ENCODE measurements around the gene WDR74. TPM values are rescaled to one million over a fixed set of nuclear protein-coding genes. Genes with fewer than 3 reads are reported as not detected.

Gene WDR74
- total and polyA plus RNA-seq, 2 of the 13 experiments (the other 11 are each of a cell fraction or from before 2014, with no cell fraction given) = 77.0 to 83.3 TPM

DNA sequence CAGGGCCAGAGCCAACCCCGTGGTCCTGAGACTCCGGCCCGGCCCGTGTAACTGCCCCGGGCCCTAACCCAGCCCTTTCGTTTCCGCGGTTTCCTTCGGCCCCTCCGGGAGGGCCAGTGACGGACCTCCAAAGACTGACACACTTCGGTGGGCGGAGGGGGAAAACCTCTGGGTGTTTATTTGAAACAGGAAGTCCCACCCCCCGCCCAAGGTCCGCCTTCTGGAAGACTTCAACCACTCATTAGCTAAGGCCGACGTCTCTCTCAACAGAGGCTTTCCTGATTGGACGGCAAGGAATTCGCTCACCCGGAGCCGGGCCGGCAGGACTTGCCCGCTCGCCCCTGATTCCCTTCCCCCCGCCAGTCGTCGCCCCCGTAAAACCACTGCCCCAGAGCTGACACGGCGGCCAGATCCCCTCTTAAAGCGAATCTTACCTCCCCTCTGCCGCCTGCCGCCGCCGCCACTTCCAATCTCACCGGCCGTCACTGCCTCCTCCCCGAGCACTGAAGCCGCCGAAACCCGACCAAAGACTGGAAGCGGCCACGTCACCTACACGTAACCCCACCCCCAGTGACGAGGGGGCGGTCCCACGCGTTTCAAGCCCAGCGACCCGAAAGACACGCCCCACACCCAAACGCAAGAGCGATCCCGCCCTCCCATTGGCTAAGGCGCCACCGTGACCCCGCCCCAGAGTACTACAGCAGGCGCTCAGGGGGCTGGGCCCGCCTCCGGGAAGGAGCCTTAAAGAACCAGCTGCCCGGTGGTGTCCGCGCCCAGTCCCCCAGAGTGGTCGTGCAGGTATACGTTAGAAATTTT lies 7.7 kb downstream of the WDR74 start, which contains the start of gene STX5 (continued):
- TF ChIP-seq, protein P1, sequence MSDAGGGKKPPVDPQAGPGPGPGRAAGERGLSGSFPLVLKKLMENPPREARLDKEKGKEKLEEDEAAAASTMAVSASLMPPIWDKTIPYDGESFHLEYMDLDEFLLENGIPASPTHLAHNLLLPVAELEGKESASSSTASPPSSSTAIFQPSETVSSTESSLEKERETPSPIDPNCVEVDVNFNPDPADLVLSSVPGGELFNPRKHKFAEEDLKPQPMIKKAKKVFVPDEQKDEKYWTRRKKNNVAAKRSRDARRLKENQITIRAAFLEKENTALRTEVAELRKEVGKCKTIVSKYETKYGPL (CRISPR knock-in tag; IDR thresholded peaks at IDR 0.05) = 0 out of 2 replicates have a peak, but pooled peaks have one; percentile 48
- TF ChIP-seq GABPA (IDR thresholded peaks at IDR 0.05; ENCODE audit: low read depth, low read length) (peak; percentile 74), GABPA (CRISPR knock-in tag; IDR thresholded peaks at IDR 0.05; ENCODE audit: low read depth) (peak; percentile 94), ATF7 (IDR thresholded peaks at IDR 0.05) (peak; percentile 23; the same call in 1 of the 2 replicates), ATF7 (CRISPR knock-in tag; IDR thresholded peaks at IDR 0.05) (peak; percentile 56), ZNF891 (CRISPR knock-in tag; IDR thresholded peaks at IDR 0.05) (peak; percentile 9; the same call in 1 of the 2 replicates), ZNF142 (CRISPR knock-in tag; IDR thresholded peaks at IDR 0.05) (0 out of 2 replicates have a peak, but pooled peaks have one; percentile 27), POLR2G (IDR thresholded peaks at IDR 0.05; ENCODE audit: low read depth, low read length) (peak; percentile 67), RXRB (CRISPR knock-in tag; IDR thresholded peaks at IDR 0.05; ENCODE audit: borderline replicate concordance) (0 out of 2 replicates have a peak, but pooled peaks have one; percentile 43), MTA1 (CRISPR knock-in tag; IDR thresholded peaks at IDR 0.05; ENCODE audit: borderline replicate concordance) (0 out of 2 replicates have a peak, but pooled peaks have one; percentile 38), CENPT (CRISPR knock-in tag; IDR thresholded peaks at IDR 0.05; ENCODE audit: low read depth) (no peak), ATF5 (CRISPR knock-in tag; IDR thresholded peaks at IDR 0.05; ENCODE audit: low read depth) (peak; percentile 75; the same call in 1 of the 2 replicates), AGO2 (optimal IDR thresholded peaks at IDR 0.05; ENCODE audit: low read depth, low read length) (peak; percentile 28), SP5 (CRISPR knock-in tag; IDR thresholded peaks at IDR 0.05; ENCODE audit: borderline replicate concordance, low read depth) (peak; percentile 12; the same call in 1 of the 2 replicates), SP2 (CRISPR knock-in tag; IDR thresholded peaks at IDR 0.05) (peak; percentile 91), ZFY (CRISPR knock-in tag; IDR thresholded peaks at IDR 0.05) (peak; percentile 57)
- TF ChIP-seq, protein P2, sequence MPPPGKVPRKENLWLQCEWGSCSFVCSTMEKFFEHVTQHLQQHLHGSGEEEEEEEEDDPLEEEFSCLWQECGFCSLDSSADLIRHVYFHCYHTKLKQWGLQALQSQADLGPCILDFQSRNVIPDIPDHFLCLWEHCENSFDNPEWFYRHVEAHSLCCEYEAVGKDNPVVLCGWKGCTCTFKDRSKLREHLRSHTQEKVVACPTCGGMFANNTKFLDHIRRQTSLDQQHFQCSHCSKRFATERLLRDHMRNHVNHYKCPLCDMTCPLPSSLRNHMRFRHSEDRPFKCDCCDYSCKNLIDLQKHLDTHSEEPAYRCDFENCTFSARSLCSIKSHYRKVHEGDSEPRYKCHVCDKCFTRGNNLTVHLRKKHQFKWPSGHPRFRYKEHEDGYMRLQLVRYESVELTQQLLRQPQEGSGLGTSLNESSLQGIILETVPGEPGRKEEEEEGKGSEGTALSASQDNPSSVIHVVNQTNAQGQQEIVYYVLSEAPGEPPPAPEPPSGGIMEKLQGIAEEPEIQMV (CRISPR knock-in tag; IDR thresholded peaks at IDR 0.05; ENCODE audit: low read depth) = peak; percentile 80
- TF ChIP-seq, protein P3, sequence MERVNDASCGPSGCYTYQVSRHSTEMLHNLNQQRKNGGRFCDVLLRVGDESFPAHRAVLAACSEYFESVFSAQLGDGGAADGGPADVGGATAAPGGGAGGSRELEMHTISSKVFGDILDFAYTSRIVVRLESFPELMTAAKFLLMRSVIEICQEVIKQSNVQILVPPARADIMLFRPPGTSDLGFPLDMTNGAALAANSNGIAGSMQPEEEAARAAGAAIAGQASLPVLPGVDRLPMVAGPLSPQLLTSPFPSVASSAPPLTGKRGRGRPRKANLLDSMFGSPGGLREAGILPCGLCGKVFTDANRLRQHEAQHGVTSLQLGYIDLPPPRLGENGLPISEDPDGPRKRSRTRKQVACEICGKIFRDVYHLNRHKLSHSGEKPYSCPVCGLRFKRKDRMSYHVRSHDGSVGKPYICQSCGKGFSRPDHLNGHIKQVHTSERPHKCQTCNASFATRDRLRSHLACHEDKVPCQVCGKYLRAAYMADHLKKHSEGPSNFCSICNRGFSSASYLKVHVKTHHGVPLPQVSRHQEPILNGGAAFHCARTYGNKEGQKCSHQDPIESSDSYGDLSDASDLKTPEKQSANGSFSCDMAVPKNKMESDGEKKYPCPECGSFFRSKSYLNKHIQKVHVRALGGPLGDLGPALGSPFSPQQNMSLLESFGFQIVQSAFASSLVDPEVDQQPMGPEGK (CRISPR knock-in tag; IDR thresholded peaks at IDR 0.05) = peak; percentile 19; the same call in 1 of the 2 replicates

Data from HepG2 (cell line).